ENCODE results near the gene DNAL4.
"Not testable (repeated sequence)": the region's sequence is repeated elsewhere in the genome, so short reads cannot be mapped to it uniquely, and the experiment has no call there.

DNAL4 gene

GRCh38 chr22:38826801-38827200 lies 32.9 kb upstream of the DNAL4 start:
- DNase-seq: no peak

GRCh38 chr22:38826386-38826785 lies 32.4 kb upstream of the DNAL4 start:
- no peak for DNase-seq

GRCh38 chr22:38824585-38824984 lies 30.6 kb upstream of the DNAL4 start:
- DNase-seq: peak; percentile 56

- no peak for DNase-seq
Measured at GRCh38 chr22:38823637-38824036, 29.7 kb upstream of the DNAL4 start.

GRCh38 chr22:38823076-38823475 lies 29.1 kb upstream of the DNAL4 start:
- DNase-seq: no peak

GRCh38 chr22:38820020-38820419 lies 26.1 kb upstream of the DNAL4 start:
- no peak for DNase-seq

GRCh38 chr22:38819387-38819940 lies 25.5 kb upstream of the DNAL4 start:
- no peak for DNase-seq

GRCh38 chr22:38817196-38817595 lies 23.3 kb upstream of the DNAL4 start:
- DNase-seq: no peak

GRCh38 chr22:38815842-38816241 lies 21.9 kb upstream of the DNAL4 start:
- no peak for DNase-seq

GRCh38 chr22:38811241-38811640 lies 17.3 kb upstream of the DNAL4 start:
- DNase-seq: no peak

- DNase-seq: not testable (repeated sequence)
Measured at GRCh38 chr22:38805041-38805593, 11.2 kb upstream of the DNAL4 start.

GRCh38 chr22:38802671-38803121 lies 8.8 kb upstream of the DNAL4 start:
- no peak for DNase-seq

- no peak for DNase-seq
Measured at GRCh38 chr22:38799265-38800002, 5.5 kb upstream of the DNAL4 start.

- no peak for DNase-seq
Measured at GRCh38 chr22:38798496-38798895, 4.6 kb upstream of the DNAL4 start.

GRCh38 chr22:38796262-38796957 lies 2.5 kb upstream of the DNAL4 start:
- no peak for DNase-seq

- DNase-seq: no peak
Measured at GRCh38 chr22:38795569-38795968, 1.6 kb upstream of the DNAL4 start.

GRCh38 chr22:38793317-38793716 lies 626 bp downstream of the DNAL4 start:
- DNase-seq: no peak

- DNase-seq: no peak
Measured at GRCh38 chr22:38792833-38793232, 1.1 kb downstream of the DNAL4 start.

GRCh38 chr22:38789606-38790005 lies 4.3 kb downstream of the DNAL4 start:
- DNase-seq: no peak

- DNase-seq: no peak
Measured at GRCh38 chr22:38788846-38789245, 5.1 kb downstream of the DNAL4 start.

GRCh38 chr22:38788021-38788816 lies 5.7 kb downstream of the DNAL4 start:
- no peak for DNase-seq

GRCh38 chr22:38786631-38787030 lies 7.3 kb downstream of the DNAL4 start:
- DNase-seq: no peak

- no peak for DNase-seq
Measured at GRCh38 chr22:38784856-38785255, 9.1 kb downstream of the DNAL4 start.
